HFF-Myc (cell line): ENCODE measurements around the gene TCP1.
"Not testable (repeated sequence)": the region's sequence is repeated elsewhere in the genome, so short reads cannot be mapped to it uniquely, and the experiment has no call there.

Experiments
- DNase-seq: peaks from one replicate; pipeline ENCODE4 v3.0.0-alpha.2; 2011; ENCODE audit warnings: low read depth; ENCODE audit errors: extremely low read depth
- H3K4me3 ChIP-seq: replicated peaks from 2 replicates; pipeline ENCODE4 v1.5.1; 2011; ENCODE audit warnings: low read depth, mild to moderate bottlenecking, control low read depth, low read length
- TF ChIP-seq, protein P1 (sequence below): IDR thresholded peaks from 2 replicates; pipeline ENCODE4 v1.5.1; 2012; ENCODE audit warnings: mild to moderate bottlenecking, low read depth, low read length, control low read depth; ENCODE audit errors: missing control alignments

The TCP1 gene

GRCh38 chr6:159826004-159826403 lies 36.6 kb upstream of the TCP1 start:
- TF ChIP-seq, protein P1, sequence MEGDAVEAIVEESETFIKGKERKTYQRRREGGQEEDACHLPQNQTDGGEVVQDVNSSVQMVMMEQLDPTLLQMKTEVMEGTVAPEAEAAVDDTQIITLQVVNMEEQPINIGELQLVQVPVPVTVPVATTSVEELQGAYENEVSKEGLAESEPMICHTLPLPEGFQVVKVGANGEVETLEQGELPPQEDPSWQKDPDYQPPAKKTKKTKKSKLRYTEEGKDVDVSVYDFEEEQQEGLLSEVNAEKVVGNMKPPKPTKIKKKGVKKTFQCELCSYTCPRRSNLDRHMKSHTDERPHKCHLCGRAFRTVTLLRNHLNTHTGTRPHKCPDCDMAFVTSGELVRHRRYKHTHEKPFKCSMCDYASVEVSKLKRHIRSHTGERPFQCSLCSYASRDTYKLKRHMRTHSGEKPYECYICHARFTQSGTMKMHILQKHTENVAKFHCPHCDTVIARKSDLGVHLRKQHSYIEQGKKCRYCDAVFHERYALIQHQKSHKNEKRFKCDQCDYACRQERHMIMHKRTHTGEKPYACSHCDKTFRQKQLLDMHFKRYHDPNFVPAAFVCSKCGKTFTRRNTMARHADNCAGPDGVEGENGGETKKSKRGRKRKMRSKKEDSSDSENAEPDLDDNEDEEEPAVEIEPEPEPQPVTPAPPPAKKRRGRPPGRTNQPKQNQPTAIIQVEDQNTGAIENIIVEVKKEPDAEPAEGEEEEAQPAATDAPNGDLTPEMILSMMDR, result no peak
- H3K4me3 ChIP-seq, result no peak overlapping the region
- DNase-seq, result no peak

GRCh38 chr6:159824690-159825089 lies 35.3 kb upstream of the TCP1 start:
- not testable (repeated sequence) for H3K4me3 ChIP-seq, DNase-seq

GRCh38 chr6:159823953-159824352 lies 34.6 kb upstream of the TCP1 start:
- DNase-seq, result no peak
- TF ChIP-seq, protein P1, result no peak
- H3K4me3 ChIP-seq, result no peak overlapping the region

GRCh38 chr6:159821726-159822125 lies 32.3 kb upstream of the TCP1 start:
- H3K4me3 ChIP-seq, result no peak overlapping the region
- TF ChIP-seq, protein P1, result no peak
- DNase-seq, result no peak

DNA sequence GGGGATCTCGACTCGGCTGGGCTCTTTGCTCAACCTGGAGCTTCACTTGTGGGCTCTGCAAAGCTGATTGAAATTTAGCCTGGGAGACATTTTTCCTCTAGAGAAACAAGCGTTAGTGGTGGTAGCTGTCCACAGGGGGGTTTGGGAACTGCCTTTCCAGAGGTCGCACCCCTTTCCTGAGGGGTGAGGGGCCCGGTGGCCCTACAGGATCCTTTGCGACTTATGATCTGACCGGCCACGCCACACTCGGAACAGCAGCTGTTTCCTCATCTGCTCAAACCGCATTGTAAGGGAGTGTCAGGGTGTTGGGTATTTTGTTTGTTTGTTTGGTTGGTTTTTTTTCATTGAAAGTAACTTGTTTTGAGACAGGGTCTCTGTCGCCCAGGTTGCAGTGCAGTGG lies 31.7 kb upstream of the TCP1 start:
- no peak overlapping the region for H3K4me3 ChIP-seq
- TF ChIP-seq, protein P1, result no peak
- no peak for DNase-seq

DNA sequence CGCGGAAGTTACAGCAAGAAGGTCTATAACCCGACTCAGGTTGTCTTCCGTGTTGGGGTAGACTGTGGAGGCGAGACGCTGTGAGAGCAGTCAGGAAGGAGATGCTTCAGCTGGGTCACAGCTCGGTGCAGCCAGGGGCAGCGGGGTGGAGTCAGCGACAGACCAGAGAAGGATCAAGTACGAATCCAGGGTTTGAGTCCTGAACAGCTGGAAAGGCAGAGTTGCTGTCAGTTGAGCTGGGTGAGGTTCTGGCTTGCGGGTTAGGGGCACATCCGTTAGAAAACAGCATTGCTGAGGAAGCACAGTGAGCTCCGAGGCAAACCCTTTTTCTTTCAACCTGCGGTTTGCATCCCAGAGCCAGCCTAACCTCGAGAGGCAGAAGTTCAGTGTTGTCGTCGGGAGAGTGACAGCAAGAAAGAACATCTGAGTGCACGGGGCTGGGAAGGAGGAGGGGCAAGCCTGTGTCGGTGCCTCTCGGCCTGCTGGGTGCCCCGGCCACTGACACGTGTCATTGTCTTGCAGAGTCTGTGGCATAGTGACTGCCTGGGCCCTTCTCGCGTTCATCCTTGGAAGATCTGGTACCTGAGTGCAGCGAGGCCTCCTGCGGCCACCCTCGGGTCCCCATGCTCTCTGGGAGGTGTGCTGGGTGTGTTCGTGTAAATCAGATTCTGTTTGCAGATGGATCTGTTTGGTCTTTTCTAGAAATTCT lies 30.7 kb upstream of the TCP1 start:
- no peak for DNase-seq
- TF ChIP-seq, protein P1, result no peak
- no peak overlapping the region for H3K4me3 ChIP-seq

DNA sequence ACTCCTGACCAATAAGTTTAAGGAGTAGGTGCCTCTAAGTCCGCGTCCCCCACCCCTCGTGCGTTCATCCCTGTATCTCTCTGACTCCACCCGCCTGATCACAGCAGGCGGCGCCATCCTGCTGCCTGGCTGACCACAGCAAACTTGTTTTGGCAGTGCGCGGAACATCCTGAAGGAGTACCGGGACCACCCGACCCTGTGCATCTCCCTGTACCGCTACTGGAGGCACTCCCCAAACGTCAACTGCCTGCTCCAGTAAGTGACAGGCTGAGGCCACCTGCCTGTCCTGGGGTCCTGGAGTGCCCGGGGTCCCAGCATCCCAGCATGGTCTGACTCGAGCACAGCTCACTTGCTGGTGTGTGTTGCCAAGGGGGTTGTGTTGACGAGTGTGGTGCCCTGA lies 29.7 kb upstream of the TCP1 start:
- H3K4me3 ChIP-seq, result no peak overlapping the region
- DNase-seq, result no peak
- TF ChIP-seq, protein P1, result no peak
